HG02970 (cell line): ENCODE data around the gene RHCG.

Experiments used
- ATAC-seq: cut with Tn5 transposase; IDR thresholded peaks from one replicate; pipeline ENCODE4 v1.9.1; 2021; ENCODE audit warnings: mild to moderate bottlenecking, moderate library complexity, moderate number of reproducible peaks; ENCODE audit not compliant: unreplicated experiment, low FRiP score

Gene RHCG

GRCh38 chr15:89506026-89506686 is 9.8 kb upstream of the RHCG start:
- ATAC-seq: no peak

GRCh38 chr15:89504166-89504565 is 7.8 kb upstream of the RHCG start:
- no peak for ATAC-seq

GRCh38 chr15:89502867-89503595 is 6.6 kb upstream of the RHCG start:
- no peak for ATAC-seq

- ATAC-seq: no peak
These were observed 5.3 kb upstream of the RHCG start for GRCh38 chr15:89501646-89502045.

DNA sequence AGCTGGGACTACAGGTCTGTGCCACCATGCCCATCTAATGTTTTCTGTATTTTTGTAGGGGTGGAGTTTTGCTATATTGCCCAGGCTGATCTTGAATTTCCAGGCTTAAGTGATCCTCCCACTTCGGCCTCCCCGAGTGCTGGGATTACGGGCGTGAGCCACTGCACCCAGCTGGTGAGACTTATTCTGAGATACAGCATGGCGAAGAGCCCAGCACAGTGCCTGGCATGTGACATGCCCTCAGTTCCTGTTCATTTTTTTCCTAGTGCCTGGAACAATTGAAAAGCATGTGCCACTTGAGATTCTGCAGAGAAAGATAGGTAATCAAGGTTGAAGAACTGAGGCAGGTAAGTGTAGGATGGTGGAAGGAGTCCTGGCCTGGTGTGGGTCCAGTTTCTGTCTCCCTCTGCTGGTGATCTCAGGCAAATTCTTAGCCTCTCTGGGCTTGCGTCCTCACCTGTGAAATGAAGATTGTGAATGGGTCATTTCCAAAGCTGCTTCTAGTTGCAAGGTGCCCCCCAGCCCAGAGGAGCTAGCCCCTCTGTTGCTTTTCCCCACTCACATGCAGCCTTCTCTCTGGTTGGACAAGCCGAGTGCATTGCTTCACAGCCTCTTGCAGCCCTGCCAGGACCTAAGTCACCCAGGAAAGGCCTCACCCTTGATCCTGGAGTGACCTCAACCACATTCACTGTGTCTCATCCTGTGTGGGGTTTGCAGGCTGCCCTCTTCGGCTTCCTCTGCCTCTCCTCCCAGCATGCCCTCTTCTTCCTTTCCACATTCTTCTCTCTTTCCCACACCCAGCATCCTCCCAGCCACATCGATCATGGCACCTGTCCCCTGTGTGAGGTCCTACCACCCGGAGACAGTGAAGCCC is 4.3 kb upstream of the RHCG start:
- ATAC-seq: no peak

GRCh38 chr15:89499156-89499555 is 2.8 kb upstream of the RHCG start:
- ATAC-seq: no peak

DNA sequence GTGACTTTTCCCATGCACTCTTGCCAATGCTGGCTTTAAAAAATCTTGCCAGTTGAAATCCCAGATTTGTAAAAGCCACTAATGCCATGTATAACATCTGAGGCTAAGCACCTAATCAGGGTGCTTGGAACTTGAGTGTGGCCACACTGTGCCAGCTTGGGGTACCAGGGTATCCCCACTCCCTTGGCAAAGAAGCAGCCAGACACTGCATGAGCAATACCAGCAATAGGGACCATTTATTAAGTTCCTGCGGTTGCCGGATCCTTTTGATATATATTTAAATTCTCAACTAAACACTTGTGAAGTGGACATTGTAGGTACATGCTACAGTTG is 2.2 kb upstream of the RHCG start:
- ATAC-seq: no peak

- ATAC-seq: no peak
These were observed 848 bp upstream of the RHCG start for GRCh38 chr15:89497231-89497630.

- no peak for ATAC-seq
These were observed 691 bp downstream of the RHCG start for GRCh38 chr15:89495638-89496145.

- no peak for ATAC-seq
These were observed 1.3 kb downstream of the RHCG start for GRCh38 chr15:89494941-89495637.

DNA sequence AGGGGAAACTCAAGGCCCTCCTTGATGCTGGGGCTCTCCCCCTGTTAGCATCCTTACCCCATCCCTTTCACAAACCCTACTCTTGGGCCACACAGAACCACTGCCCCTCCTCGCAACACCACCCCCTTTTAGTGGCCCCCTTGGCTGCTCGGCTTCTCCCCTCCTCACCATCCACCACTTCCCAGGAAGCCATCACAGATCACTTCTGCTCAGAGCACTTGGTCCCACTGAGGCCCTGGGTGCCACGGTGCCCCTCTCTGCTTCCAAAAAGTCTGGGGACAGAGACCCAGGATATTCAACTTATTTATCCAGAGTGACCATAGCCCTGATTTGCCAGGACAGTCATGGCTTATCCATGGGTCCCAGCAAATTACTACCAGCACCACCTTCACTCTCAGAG is 2.4 kb downstream of the RHCG start:
- no peak for ATAC-seq

- no peak for ATAC-seq
These were observed 3.3 kb downstream of the RHCG start for GRCh38 chr15:89492934-89493631.

- no peak for ATAC-seq
These were observed 4.2 kb downstream of the RHCG start for GRCh38 chr15:89492111-89492641.

DNA sequence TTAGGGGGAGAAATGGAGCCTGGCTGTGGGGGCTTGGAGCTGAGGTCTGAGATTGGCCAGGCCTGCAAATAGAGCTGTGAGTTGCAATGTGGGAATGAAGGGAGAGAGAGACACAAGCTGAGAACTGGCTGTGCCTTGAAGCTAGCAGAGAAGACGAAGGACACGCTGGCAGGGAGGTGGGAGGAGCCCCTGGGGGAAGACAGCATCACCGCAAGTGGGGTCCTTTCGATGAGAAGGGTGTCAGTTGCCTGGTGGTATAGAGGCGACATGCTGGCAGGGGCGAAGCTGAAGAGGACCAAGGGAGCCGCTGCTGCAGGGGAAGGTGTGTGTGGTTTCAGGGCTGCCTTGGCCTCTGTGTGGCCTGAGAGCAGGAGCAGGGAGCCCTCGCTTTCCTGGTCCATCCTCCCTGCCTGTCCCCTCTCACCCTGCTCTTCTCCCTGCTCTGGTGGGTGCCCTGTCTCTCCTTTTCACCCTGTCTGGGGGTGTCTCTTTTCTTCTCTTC is 5.5 kb downstream of the RHCG start:
- ATAC-seq: no peak

DNA sequence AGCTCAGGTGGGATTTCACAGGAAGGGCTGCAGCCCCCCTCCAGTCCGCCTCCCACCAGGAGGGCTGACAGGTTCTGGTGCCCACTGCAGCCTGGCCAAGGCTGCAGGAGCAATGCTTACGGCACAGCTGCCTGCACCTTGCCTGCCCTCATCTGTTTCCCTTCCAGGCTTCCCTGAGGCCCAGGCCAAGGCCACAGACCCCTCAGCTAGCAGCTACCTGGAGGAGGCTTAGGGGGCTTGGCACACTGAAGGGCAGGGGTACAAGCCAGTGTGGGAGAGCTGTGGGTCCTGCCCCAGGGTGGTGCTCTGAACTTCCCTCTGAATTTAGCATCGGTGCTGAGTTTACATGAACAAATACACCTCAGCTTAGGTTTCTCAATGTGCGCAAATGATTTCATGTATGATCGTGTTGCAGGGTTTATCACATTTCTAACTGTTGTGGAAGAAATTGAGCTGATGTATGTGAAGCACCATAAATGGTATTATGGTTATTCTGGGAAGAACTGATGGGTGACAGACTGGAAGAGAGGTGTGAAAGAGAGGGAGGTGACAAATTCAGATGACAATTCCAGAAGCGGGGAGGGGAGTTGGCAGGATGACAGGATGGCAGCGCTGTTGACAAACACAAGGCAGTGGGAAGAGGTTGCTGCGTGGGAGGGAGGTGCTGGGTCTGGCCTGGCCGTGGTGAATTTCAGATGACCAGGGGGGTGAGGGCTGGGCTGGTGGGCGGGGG is 6.1 kb downstream of the RHCG start:
- no peak for ATAC-seq

DNA sequence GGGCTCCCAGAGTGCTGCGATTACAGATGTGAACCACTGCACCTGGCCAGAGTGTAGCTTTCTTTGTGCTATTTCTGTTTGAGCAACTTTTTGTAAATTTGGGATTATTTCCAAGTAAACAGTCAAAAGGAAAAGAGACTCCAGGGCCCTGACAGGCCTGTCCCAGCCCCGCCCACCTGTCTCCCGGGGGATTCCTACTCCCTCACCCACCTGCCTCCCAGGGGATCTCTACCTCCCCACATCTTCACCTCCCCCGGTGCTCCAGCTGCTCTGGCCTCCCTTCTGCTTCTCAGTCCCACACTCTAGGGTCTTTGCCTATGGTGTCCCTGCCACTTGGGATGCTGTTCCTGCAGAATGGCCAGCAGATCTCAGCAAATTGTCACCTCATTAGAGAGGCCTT is 7.0 kb downstream of the RHCG start:
- ATAC-seq: no peak

GRCh38 chr15:89487791-89488190 is 8.6 kb downstream of the RHCG start:
- no peak for ATAC-seq

DNA sequence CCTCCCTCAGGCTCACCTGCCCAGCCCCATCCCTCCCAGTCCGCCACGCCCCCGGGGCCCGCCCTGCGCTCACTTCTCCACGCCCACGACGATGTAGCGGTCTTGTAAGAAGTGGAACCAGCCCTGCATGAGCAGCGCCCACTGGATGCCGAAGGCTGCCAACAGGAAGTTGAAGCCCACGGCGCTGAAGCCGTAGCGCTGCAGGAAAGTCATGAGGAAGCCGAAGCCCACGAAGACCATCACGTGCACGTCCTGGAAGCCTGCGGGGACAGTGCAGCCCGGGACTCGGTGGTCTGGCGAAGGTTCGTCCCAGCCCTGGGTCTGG is 9.7 kb downstream of the RHCG start:
- no peak for ATAC-seq

- no peak for ATAC-seq
These were observed 13.3 kb downstream of the RHCG start for GRCh38 chr15:89483079-89483478.
